NCI-H524 (cell line): ENCODE data around the gene LRRK1.

Experiments used
- DNase-seq, 2 experiments: peaks; one replicate each; lab custom pipeline; 2025; lab: John Stamatoyannopoulos, UW

LRRK1 gene

DNA sequence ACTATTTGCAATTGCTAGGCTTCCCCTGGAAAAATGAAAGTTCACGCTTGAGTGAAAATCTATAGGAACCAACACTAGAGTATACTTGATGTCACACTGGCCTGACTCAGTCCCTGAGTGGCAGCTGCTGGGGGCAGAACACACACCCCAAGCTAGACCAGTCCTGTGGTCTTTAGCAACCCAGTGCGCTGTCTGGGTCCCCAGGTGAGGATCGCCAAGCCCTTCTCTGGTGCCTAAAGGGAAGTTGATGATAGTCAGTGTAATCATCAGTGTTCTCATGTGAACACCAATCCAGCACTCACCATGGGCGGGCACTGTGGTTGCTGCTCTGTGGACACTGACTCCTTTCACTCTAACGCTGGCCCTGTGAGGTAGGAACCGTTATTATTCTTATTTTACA is 28.3 kb upstream of the LRRK1 start:
- DNase-seq: no peak

DNA sequence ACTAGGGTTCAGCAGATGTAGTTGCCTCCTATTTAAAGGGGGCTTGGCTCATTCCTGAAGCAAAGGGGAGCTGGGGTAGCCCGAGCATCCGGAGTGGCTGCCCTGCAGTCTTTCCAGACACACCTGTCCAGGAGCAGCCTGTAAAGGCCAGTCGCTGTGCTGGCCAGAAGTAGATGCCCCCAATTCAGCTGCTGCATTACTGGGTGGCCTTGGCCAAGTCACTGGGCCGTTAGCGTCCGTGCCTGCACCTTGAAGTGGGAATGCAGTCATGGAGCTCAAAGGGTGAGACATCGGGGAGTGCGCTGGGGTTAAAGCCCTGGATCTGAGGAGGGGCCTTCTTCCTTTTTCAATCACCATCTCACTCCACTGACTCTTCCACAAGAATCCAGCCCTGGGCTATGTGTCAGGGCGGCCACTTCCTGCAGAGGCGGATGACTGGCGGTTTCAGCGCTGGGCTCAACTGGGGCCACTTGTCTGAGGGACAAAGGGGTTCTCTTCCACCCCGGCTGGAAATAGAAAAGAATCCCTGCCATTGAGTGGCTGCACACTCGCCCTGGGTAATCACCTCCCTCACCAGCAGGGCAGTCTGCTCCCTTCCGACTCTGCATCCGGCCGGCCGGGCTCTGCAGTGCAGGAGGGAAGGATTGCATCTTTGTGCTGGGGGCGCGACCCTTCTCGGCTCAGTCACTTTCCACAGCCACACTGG is 27.7 kb upstream of the LRRK1 start:
- no peak for DNase-seq

DNA sequence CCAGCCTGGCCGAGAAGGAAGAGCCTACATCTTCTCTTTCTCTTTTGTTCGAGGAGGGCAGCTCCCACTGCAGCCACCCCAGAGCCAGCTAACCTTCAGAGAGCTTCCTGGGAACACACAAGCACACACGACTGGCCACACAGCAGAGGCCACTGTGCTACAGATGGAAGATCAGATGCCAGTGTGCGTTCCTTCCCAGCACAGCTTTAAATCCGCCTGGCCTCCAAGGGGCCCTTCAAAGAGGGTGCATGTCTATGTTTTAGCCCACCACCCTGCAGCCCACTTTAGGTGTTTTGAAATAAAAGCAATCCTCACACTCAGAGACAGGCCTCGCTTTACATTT is 27.2 kb upstream of the LRRK1 start:
- DNase-seq: no peak

DNA sequence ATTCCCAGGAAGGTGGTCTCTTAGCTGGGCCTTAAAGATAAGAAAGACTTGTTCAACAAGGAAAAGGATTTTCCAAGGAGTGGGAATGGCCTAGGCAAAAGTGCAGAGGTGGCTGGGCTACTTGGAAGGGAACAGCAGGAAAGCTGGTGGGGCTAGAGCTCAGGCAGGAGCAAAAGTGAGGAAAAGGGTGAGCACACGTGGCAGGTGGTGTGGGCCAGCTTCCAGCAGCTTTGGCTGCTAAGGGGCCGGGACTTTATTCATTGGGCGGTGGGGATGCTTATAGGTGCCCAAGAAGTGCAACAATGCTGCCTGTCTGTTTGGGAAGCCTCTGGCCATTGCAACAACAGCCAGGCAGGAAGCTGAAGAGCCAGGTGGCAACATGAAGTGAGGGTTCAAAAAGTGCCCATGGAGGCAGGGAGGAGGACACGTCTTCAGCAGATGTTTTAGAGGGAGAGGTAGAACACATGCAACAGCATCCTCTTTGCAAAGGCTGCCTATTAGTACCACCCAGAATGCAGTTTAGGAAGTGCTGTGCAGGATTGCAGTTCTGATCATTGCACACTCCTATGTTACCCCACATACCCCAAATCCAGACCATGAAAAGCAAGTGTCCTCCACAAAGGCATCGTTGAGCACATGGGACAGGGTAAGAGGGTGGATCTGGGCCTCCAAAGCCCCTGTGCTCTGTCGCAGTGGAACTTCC is 25.7 kb upstream of the LRRK1 start:
- no peak for DNase-seq

DNA sequence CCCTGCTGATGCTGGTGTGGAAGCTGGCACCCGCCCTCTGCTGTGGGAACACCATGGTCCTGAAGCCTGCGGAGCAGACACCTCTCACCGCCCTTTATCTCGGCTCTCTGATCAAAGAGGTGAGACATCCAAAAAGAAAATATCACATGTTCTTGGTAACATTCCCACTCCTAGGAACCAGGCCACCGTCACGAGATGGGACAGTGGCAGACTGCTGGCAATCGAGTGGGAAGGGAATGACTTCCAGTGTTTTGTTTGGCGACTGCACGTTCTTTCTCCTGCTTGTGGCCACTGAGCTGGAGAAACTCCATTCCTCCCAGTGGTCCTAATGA is 25.2 kb upstream of the LRRK1 start:
- DNase-seq: no peak

DNA sequence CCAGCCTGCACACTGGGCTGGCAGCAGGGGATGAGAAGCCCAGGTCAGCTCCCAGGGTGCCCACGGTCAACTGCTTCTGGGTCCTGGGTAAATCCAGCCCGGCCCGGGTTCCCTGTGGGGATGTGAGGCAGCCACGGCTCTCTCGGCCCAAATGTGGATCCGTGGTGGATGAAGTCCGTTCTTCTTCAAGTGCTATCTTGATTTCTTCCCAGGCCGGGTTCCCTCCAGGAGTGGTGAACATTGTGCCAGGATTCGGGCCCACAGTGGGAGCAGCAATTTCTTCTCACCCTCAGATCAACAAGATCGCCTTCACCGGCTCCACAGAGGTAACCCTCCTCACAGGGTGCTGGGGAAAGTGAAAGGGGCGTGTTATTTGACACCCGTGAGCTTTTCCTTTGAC is 23.4 kb upstream of the LRRK1 start:
- no peak for DNase-seq

DNA sequence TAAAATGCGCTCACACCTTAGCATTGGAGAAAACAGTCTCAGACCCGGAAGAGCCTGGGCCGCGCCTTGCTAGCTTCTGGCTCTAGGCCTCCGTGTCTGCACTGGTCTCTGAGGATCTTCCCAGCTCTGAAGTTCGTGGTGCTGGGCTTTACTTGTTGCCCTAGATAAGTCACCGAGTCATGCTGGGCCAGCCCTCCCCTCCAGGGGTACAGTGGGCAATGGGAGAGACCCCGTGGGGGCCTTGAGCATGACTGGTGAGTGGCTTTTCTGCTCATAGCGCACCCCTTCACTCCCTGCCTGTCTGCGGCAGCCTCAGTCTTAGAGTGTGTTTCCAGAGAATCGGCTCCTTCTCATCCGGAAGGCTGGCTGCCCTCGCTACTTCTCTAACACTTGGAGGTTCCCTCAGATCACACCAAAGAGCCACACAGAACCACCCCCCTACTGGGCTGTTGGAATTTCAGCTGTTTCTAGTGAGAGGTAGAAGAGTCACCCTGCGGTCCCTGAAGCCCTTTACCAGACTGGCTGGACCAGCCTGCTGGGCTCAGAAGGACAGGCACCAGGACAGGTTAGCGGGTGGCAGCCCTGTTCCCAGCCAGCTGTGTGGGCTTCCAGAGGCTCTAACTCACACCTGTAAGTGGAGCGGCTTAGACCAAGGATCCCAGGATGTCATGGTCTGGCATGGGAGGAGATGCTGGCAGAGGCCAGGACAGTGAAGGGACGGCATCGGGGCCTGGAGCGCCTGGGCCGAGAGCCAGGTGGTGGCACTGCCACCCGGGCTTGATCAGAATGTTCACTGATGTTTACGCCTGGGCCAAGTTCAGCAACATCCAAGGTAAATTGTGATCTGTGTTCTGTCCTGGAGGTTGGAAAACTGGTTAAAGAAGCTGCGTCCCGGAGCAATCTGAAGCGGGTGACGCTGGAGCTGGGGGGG is 21.7 kb upstream of the LRRK1 start:
- no peak for DNase-seq

DNA sequence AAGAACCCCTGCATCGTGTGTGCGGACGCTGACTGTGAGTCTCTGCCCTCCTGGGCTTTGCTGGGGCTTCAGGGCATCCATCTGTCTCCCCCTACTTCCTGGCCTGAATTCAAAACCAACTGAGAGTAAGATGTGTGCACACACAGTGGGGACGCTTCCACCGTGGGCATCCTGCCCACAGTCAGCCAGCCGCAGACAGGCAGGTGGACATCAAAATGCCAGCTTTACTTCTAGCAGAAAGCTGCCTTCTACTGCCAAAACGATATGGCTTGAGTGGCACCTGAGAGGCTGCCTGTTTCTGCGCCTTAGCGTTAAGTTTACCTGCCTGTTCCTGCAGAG is 21.0 kb upstream of the LRRK1 start:
- DNase-seq: no peak

DNA sequence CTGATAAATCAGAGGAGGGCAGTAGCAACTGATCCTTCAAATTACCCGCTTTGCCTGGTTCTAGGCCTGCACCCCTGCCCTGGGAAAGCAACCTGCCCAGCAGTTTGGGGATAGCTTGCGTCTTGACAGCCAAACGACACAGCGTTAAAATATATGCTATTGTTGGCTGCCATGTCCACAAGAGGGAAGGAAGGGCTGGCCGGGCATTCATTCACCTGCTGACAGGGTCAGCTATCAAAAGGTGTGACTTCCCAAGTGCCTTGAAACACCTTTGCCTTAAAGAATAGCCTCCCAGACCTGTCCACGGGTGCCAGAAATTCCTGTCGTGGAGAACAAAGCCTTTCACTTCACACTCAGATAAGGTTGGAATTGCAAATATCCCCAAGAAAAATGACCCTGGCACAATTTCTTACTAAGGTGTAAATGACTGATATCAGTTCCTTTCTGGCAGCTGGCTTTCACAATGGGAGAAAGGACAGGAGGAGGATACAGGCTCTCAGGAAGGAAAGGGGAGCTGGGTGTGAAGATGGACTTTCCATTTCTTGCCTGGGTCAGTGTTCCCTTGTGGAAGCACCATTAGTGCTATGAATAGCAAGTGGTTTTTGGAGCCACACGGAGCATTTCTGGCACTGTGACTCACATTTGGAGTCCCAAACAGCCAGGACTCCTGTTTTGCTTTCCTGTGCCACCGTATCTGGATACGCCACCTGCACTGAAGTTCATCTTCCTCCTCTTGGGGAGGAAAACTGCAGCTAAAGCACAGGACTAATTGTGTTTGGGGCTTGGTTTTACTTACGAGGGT is 20.3 kb upstream of the LRRK1 start:
- DNase-seq: no peak

DNA sequence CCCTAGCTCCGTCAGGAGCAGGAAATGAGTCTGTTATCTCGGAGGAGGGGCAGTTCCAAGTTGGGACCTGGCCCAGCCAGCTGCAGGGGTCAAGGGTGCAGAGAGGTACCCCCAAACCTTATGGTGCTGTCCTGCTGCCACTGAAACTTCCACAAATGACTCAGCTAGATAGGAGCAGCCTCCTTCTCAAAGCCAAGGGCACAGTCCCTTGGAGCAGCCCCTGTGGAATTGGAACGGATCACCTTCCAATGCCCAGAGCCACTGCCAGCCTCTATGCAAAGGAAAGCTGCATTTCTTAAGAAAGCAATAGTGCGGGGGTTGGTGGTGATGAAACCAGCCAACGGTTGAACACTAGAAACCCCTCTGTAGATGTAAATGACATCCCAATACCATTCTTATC is 19.6 kb upstream of the LRRK1 start:
- no peak for DNase-seq

DNA sequence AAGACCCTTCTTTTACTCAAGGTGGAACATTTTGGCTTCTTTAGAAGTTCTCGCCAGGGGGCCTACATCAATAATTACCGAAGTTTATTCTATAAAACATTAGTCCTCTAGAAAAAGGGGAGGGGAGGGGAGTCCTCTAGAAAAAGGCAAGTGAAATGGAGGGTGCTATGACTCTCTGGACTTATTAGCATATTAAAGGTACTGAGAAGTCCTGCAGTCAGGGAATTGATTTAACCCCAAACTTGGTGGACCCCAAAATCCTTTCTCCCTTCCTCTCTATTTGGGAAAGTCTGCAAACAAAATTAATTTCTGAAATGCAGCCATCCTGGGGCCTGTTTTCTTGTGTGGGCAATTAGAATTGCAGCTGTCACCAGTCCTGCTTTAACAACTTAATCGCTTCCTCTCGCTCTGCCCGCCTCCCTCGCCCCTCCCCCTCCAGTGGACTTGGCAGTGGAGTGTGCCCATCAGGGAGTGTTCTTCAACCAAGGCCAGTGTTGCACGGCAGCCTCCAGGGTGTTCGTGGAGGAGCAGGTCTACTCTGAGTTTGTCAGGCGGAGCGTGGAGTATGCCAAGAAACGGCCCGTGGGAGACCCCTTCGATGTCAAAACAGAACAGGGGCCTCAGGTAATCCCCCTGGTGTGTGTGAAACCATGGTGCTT is 18.9 kb upstream of the LRRK1 start:
- DNase-seq: peak in 1 of 2 experiments; percentile 41

DNA sequence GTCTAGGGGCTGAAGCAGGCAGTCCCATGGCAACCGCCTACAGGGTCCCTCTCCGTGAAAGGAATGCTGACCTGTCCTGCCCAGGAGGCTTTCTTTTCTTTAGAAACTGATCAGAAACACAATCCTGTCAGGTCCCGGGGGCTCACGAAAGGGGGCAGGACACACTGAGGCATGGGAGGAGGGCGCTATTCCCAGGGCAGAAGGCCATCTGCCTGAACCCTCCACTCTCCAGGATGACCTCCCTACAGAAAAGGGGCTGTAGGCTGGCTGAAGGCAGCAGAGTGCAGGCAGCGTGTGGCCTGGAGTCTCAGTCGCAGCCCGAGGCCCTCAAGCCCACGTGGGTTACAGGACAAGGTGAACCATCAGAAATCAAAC is 18.4 kb upstream of the LRRK1 start:
- DNase-seq: no peak

DNA sequence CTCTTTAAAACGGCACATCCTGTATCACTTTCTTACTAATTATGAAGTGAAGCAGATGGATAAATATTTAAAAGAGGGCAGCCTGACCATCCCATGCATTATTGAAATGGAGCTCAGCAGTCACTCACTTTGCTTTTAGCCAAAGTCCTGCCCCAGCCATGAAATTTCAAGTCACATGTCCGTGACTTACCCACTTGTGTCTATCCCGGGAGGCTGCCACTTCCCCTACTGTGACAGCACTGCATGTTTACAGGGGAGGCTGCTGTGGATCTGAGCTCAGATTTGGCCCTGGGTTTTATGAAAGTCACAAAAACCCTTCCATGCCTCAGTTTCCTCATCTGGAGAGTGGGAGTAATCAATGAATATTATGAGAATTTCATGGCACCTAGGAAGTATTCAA is 17.9 kb upstream of the LRRK1 start:
- no peak for DNase-seq

DNA sequence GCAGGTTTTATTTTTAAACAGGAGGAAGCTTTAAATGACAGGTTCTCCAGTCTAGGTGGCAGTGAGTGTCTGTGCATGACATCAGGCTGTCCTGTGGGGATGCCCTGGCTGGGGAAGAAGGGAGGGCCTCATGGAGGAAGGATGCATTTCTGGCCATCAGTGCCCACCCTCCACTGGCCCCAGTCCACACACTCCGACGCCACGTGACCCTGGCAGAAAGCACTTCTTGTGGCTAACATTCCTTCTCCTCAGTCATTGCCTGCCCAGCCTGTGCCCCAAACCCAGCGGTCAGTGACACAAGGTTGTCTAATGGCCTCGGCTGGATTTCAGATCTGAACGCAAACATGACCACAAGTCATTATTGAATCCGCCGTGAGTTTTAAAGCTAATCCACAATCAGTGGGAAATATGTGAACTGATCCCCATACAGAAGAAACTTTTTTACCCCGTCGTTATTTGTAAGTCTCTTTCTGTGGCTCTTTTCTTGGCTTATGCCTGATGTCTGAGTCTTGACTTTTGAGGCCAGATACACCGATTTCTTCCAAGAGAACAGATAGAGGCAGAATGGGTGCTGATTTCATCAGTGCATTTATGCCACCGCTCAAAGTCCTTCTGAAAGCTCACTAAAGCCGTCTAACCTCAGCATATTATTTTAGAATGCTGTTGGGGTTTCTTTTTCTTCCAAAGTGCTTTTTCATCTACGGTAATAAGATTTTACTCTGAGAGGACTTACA is 17.3 kb upstream of the LRRK1 start:
- DNase-seq: no peak

DNA sequence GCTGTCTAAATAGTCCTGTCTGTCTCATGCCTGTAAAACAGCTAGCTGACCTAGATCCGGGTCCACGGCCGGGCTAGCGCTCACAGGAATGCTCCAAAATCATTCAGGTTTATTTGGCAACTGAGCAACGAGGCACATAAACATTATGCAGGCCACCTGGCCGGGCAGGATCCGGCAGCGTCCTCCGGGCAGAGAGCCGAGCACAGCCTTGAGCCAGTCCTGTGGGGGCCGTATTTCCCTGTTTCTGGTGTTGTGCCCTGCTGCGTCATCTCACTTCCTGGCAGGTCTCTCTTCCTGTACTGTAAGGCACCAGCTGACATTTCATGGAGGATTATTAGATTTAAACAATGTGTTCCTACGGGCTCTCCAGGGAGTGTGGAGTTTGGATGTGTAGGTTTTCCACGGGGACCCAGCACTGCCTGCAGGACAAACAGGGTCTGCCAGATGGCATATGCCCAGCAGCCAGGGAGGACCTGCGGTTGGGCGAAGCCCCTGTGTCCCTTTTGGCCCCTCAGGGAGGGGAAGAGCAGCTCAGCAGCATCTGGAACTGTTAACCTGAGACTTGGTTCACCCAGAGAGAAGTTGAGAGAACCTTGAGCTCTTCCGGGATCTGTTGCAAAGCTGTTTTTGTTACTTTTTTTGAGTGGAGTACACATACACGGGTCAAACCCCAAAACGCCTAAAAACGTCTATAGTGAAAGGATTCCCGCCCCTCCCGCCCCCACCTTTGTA is 16.6 kb upstream of the LRRK1 start:
- peak; percentile 77 to 84 for DNase-seq

DNA sequence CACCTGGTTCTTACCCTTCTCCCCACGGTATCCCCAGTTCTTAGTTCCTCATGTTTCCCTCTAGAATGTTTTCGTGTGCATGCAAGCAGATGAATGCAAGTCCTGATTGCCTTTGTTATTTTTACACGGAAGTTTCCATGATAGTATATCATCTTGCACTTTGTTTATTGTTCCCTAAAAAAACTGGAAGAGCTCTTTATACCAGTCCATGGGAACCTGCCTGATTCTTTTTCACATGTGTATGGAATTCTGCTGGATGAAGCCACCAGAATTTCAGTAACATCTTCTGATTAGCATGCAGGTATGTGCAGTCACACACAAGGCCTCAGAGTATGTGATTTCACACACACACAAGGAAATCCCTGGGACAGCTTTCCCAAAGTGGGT is 16.0 kb upstream of the LRRK1 start:
- DNase-seq: no peak

DNA sequence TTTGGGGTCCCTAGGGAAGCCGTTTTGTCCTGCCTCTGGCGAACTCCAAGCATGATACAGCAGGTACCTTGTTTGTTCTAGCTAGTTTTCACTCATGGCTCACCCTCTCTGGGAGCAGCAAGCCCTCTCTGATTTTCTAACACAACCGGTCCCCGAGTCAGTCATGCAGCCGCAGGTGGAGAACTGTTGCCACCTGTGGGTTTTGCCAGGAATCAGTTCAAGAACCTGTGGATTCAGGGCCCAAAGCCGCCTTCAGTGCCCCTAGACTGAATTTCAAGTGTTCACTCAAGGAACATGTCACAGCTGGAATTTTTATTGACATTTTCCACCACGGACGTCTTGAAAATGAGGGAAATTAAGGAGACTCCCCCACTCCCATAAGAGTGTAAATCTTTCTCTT is 13.3 kb upstream of the LRRK1 start:
- no peak for DNase-seq

DNA sequence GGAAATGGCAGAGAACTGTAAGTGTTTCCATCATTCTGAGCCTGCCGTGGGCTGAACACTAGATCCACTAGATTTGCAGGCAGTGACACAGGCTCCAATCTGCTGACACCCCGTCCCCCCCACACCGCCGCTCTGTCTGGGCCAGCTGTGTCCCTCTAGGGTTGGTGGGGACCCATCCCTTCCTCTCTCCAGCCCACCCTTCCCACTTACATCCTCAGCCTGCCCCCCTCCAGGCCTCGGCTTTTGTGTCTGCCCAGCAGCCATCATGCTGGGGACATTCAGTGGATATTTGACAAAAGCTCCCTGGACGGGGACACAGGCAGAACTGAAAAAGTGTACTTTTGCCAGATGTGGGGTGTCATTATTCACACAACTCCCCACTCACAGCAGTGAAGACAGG is 10.7 kb upstream of the LRRK1 start:
- DNase-seq: no peak

DNA sequence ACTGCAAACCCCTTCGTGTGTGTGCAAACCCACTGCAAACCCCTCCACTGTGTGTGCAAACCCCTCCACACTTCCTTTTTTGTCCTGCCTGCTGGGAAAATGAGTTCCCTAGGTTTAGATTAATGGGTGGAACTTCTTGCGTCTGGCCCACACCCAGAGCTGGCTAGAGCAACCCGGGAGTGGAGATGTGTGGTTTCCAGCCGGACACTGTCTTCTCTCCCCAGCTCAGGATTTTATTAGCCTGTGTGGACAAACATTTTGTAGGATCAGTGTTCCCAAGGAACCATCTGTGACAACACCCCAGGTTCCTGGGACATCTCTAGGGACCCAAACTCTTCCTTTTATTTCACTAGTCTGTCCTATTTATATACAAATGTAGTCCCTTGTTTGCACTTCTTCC is 9.6 kb upstream of the LRRK1 start:
- DNase-seq: no peak
